ENCODE results near the gene PPP1R12A. TPM values are rescaled to one million over a fixed set of nuclear protein-coding genes. Genes with fewer than 3 reads are reported as not detected.

PPP1R12A gene
- total RNA-seq, 1 donor from 2014 or later = 100 TPM

DNA sequence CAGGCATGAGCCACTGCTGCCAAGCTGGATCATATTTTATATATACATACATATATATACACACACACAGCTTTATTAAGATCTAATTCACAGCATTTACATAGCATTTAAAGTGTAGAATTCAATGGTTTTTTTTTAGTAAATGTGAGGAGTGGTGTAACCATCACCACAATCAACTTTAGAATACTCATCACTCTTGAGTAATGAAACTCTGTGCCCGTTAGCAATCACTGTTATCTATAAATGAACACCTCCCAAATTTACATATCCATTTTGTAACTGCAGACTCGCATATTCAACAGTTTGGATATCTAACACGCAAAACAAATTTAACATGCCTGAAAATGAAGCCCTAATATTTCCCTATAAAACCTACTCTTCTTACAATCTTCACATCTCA lies 90.9 kb downstream of the PPP1R12A start:
- DNase-seq (ENCODE audit: low read depth) = no peak

DNA sequence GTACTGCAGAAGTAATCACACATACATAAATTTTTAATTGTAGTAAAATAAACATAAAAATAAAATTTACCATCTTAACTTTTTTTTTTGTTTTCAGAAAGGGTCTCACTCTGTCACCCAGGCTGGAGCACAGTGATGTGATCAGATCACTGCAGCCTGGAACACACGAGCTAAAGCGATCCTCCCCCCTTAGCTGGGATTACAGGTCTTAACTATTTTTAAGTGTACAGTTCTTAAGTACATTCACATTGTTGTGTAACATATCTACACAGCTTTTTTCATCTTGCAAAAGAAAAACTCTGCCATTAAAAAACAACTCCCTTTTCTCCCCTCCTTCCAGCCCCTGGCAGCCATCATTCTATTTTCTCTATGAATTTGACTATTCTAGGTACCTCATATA lies 92.3 kb downstream of the PPP1R12A start:
- DNase-seq (ENCODE audit: low read depth) = no peak

DNA sequence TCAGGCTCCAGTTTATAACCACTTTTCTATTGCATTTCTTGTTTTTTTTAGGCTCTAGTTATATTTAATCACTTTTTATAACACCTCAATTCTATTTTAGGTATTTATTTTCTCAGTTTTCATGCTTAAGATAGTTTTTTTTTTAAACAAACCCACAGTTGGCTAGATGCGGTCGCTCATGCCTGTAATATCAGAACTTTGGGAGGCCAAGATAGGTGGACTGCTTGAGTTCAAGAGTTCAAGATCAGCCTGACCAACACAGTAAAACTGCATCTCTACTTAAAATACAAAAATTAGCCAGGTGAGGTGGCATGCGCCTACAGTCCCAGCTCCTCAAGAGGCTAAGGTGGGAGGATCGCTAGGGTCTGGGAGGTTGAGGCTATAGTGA lies 93.0 kb downstream of the PPP1R12A start:
- DNase-seq (ENCODE audit: low read depth) = no peak

DNA sequence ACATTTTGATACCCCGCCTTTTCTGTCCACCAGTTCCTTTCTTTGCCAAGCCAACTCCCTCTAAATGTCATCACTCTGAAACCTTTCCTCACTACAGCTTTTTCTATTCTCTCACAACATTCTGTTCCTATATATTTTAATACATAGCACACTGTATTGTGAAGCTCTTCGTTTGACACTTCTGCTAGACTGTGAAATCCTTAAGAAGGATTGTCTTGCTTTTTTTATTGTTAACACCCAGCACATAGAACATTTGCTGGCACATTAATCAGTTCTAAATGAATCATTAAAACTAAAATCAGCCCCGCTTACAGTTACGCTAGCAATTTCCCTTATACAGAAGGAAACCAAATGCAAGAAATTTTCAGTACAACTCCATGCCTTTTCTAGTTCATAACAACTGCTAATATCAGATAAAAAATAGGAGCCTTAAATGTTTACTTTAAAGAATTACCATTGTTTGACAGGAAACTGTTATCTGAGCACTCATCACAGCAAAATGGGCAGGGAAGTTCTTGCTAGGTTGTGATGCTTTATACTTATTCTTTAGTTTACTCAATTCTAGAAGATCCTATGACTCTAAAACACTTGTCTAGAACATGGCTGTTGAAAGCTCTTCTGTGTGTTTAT lies 93.5 kb downstream of the PPP1R12A start:
- DNase-seq (ENCODE audit: low read depth) = no peak

DNA sequence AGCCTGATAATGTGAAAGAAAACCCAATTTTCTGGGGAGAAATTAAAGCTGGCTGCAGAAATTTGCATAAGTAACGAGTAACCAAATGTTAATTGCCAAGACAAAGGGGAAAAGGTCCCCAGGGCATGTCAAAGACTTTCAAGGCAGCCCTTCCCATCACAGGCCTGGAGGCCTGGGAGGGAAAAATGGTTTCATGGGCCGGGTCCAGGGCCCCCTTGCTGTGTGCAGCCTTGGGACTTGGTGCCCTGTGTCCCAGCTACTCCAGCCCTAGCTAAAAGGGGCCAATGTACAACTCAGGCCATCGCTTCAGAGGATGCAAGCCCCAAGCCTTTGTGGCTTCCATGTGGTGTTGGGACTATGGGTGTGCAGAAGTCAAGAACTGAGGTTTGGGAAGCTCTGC lies 96.5 kb downstream of the PPP1R12A start:
- DNase-seq (ENCODE audit: low read depth) = no peak

DNA sequence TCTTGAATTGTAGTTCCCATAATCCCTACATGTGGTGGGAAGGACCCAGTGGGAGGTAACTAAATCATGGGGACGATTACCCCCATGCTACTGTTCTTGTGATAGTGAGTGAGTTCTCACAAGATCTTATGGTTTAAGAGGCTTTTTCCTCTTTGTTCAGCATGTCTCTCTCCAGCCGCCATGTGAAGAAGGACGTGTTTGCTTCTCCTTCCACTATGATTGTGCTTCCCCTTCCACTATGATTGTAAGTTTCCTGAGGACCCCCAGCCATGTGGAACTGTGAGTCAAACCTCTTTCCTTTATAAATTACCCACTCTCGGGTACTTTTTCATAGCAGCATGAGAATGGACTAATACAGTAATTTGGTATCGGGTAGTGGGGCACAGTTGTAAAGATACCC lies 97.3 kb downstream of the PPP1R12A start:
- no peak for DNase-seq (ENCODE audit: low read depth)

DNA sequence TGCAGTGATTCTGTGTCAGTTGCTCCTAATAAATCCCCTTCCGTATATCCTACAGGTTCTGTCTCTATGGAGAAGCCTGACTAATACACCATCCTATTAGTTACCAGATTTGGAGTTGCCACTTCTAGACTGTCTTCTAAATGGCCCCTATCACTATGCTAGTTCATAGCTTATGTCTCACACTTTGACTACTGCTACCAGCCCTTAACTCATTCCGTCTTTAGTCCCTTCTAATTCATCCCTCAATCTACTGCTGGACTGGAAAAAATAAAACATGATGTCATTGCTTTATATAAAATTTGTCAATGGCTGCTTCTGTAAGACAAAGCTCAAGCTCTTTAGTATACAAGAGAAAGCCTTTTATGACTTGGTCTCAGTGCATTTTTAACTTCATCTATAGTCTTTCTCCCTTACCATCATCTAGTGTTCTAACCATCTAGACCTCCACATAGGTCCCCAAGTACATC lies 99.5 kb downstream of the PPP1R12A start:
- no peak for DNase-seq (ENCODE audit: low read depth)

DNA sequence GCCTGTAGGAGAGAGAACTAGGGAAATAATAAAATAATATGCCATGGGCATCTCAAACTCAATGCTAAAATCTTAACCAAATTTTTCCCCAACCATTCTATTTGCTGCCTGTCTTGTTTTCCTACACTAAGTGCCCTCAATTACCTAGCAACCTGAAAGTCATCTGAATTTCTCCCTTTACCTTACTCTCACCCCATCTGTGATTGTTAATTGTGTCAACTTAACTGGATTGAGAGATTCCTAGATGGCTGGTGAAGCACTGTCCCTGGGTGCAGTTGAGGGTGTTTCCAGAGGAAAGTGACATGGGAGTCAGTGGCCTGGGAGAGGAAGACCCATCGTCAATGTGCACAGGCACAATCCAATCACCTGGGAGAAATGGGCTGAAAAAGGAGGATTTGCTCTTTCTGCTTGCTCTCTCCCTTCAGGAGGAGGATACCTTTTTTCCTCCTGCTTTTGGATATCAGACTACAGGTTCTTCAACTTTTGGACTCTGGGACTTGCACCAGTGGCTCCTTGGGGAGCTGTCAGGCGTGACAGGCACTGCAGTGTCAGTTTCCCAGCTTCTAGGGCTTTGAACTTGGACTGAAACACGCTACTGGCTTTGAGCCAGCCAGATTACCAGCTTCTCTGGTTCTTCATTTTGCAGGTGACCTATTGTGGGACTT lies 100.1 kb downstream of the PPP1R12A start:
- no peak for DNase-seq (ENCODE audit: low read depth)

- DNase-seq (ENCODE audit: low read depth) = no peak
Measured at GRCh38 chr12:79830440-79830839, 104.5 kb downstream of the PPP1R12A start.

DNA sequence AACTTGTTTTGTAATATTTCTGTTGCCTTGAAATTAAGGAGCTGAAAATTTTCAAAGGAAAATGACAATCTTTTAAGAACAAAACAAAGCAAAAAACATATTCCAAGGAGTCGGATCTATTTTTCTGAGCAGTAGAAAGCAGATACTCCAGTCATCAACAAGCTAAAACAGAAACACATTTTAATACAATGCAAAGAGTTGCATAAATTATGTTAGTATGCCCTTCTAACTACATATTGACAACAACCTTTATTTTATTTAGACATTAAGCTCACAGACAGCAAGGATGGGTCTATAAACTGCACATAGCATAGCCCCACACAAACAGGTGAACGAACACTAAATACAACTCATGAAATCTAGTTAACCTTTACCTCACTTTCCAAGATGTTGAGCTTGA lies 106.0 kb downstream of the PPP1R12A start:
- no peak for DNase-seq (ENCODE audit: low read depth)

GRCh38 chr12:79827484-79827883 lies 107.4 kb downstream of the PPP1R12A start:
- DNase-seq (ENCODE audit: low read depth) = no peak

DNA sequence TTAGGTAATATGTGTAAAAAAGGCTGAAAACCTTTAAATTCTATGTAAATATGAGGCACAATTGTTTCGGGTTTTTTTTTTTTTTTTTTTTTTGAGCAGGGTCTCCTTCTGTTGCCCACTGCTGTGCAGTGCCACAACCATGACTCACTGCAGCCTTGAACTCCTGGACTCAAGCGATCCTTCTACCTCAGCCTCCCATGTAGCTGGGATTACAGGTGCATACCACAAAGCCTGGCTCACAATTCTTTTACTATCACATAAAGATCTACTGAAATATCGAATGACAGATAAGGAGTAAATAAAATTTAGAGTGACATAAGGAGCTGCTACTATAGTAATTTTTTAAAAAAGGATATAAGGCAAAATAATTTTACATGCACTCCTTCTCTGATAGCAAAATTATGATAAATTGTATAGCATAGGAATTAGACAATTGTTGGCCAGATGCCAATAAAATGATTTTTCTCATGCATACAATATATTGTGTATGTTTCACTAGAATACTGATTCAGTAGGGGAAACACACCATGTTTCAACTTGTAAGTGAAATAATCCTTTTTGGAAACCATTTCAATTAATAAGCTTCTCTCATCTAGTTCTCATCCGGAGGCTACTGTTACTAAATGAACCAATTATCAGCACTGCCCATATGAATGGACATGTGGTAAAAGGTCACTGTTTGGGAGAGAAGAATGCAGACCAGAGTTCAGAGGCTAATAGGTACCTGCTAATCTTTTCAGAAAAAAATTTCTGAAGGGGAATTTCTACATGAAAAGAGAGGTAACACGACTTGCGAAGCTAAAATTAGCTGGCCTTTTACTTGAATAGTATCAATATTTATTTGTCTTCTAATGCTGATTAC lies 108.4 kb downstream of the PPP1R12A start:
- DNase-seq (ENCODE audit: low read depth) = no peak

GRCh38 chr12:79822475-79822874 lies 112.4 kb downstream of the PPP1R12A start:
- no peak for DNase-seq (ENCODE audit: low read depth)

- DNase-seq (ENCODE audit: low read depth) = no peak
Measured at GRCh38 chr12:79818856-79819255, 116.0 kb downstream of the PPP1R12A start.

DNA sequence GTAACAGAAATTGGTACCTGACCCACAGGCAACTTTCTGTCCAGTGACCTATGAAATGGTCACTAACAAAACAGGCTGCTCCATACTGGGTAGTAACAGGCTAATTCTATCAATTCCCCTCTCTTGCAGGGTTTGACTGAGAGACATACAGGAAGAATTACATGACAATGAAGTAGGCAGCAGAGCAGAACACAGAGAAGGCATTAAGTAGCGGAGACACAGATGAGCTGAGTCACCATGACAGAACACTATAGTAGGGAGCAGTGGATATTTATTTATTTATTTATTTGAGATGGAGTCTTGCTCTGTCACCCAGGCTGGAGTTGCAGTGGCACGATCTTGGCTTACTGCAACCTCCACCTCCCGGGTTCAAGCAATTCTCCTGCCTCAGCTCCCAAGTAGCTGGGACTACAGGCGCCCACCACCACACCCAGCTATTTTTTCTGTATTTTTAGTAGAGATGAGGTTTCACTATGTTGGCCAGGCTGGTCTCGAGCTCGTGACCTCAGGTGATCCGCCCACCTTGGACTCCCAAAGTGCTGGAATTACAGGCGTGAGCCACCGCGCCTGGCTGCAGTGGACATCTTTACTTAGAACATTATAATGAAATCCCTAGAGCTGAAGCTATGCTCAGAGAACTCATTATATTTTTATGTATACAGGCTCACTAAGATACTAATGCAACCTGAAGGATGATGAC lies 150.4 kb downstream of the PPP1R12A start:
- peak; percentile 13 for DNase-seq (ENCODE audit: low read depth)

DNA sequence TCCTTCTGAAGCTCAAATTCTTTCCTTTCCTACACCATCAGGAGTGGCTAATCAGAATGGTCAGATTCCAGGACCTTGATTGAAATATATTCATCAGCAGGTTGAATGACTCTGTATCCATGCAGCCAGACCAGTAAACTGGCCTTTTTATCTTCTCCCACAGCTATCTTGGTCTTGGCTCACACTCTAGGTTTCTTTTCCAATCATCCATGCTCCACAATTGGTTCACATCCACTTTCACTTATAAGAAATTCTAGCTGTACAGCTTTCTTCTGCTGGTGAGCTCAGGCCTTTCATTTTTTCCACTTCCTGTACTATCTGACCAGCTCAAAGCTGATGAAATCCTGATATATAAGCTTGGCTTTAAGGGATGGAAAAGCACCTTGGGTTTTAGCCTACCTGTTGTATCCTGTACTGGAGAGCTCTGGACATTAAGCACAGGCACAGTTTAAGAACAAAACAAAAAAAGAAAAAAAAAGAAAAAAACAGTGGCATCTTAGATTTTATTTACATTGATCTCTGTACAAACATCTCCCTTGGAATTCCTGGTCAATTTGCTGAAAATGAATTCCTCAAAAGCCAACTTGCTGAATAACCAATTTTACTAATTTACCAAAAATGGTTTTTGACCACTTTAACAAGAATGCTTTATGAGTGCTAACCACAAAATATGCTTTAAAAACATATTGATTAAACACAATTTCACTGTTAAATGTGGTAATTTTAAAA lies 152.6 kb downstream of the PPP1R12A start:
- DNase-seq (ENCODE audit: low read depth) = no peak

GRCh38 chr12:79778802-79779448 lies 156.0 kb downstream of the PPP1R12A start:
- no peak for DNase-seq (ENCODE audit: low read depth)

DNA sequence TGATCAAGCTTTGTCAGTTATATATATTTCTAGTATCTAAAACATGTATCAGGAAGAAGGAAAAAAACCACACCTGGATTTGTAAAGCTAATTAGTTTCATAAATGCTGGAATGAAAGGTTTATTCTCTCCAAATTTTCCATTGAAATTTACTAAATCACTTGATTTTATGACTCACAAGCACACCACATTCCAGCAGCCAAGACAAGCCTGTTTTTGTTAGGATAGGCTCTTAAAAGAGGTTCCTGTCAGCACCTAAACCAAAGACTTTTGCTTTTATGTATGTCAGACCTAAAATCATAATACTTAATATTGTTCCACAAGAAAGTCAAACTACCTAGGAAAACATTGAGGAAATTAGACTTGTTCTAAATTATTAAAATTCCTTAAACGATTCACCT lies 158.8 kb downstream of the PPP1R12A start:
- DNase-seq (ENCODE audit: low read depth) = peak; percentile 26

GRCh38 chr12:79775355-79776027 lies 159.4 kb downstream of the PPP1R12A start:
- DNase-seq (ENCODE audit: low read depth) = no peak

DNA sequence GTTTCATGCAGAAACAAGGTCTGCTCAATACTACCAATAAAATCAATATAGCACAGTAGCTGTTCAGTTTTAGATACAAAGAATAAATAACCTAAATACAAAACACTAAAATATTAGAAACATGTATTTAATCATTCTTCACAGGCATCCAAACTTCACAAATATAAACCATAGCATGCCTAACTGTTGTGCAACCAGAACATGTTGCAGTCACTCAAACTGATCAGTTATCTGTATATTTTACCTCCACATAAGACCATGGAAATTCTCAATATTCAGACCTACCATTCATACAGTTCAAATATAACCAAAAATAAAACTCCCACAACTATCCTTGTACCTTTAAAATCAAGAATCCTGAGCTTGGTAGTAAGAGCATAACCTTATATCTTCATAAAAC lies 161.0 kb downstream of the PPP1R12A start:
- no peak for DNase-seq (ENCODE audit: low read depth)

All from myocyte (in vitro differentiated cells).